ENCODE results near the gene FAM20A. TPM values are rescaled to one million over a fixed set of nuclear protein-coding genes. Genes with fewer than 3 reads are reported as not detected.

Gene FAM20A
- total and polyA plus RNA-seq, 2 of the 8 experiments (the other 6 are each of a cell fraction or from before 2014, with no cell fraction given) = 3.6 to 11.9 TPM

- Histone ChIP-seq H3K27me3 (replicated peaks in 1 of 4; ENCODE audit: control insufficient read depth in 3 of 4, extremely low read depth in 1 of 4, insufficient read depth in 3 of 4, low read length in 3 of 4) (no peaks in the 10 kb centered on the region), H3K36me3 (ENCODE audit: control insufficient read depth in 2 of 4, insufficient read depth in 4 of 4, low read length in 3 of 4) (peaks cover 0 to 11% (median 5%) of the 10 kb centered on the region in 4 experiments; a peak in 1 of 8 replicates), H3K9ac (replicated peaks in 1 of 4; ENCODE audit: extremely low read depth in 1 of 4, low read depth in 3 of 4, low read length in 3 of 4) (peak overlapping the region in 3 of 4 experiments; percentile 39 to 94 (median 50); a peak in 4 of 7 replicates), H4K5ac (ENCODE audit: insufficient read length, low read depth, low read length) (no peak overlapping the region), H3K23me2 (ENCODE audit: low read depth, low read length) (peaks cover 5% of the 10 kb centered on the region), H2BK120ac (replicated peaks; ENCODE audit: low read depth, low read length) (no peak overlapping the region), H3K4me2 (ENCODE audit: insufficient read depth in 1 of 2, low read depth in 2 of 2, low read length in 2 of 2) (peak overlapping the region; percentile 83 to 94), H3K23ac (ENCODE audit: insufficient read length) (no peak overlapping the region), H3K18ac (ENCODE audit: extremely low read depth, low read length) (no peak overlapping the region; the same call in 1 of the 2 replicates), H2BK20ac (ENCODE audit: low read length) (no peak overlapping the region), H3K79me2 (ENCODE audit: control insufficient read depth in 1 of 2, insufficient read depth in 2 of 2, low read length in 2 of 2) (peaks cover 4 to 36% of the 10 kb centered on the region in 2 experiments; a peak in 3 of 4 replicates), H2BK5ac (ENCODE audit: low read depth, low read length) (no peak overlapping the region), H3K14ac (ENCODE audit: insufficient read length) (no peak overlapping the region), H3K4me3 (ENCODE audit: extremely low read depth in 1 of 4, insufficient read depth in 2 of 4, low read depth in 3 of 4, low read length in 4 of 4) (peak overlapping the region; percentile 85 to 95 (median 90)), H2BK15ac (ENCODE audit: low read length) (no peak overlapping the region; the same call in 1 of the 2 replicates), H2AK5ac (ENCODE audit: low read depth, low read length) (no peak overlapping the region), H3K27ac (ENCODE audit: low read depth, low read length) (peak overlapping the region; percentile 99), H3K4me1 (replicated peaks in 1 of 4; ENCODE audit: control insufficient read depth in 3 of 4, insufficient read depth in 4 of 4, low read length in 3 of 4) (peaks cover 0 to 7% (median 2%) of the 10 kb centered on the region in 4 experiments; a peak in 4 of 7 replicates), H3K79me1 (ENCODE audit: low read depth, low read length) (peaks cover 2% of the 10 kb centered on the region), H3K56ac (replicated peaks; ENCODE audit: insufficient read length, low read depth, low read length) (peak overlapping the region; percentile 33), H4K20me1 (replicated peaks in 1 of 2; ENCODE audit: control insufficient read depth in 1 of 2, insufficient read depth in 2 of 2, low read length in 2 of 2) (peaks cover 2 to 3% of the 10 kb centered on the region in 2 experiments), H4K8ac (ENCODE audit: extremely low read depth, insufficient read depth, low read length) (no peak overlapping the region; the same call in 1 of the 2 replicates), H2BK12ac (ENCODE audit: low read depth, low read length) (no peak overlapping the region), H2AFZ (ENCODE audit: low read length) (peak overlapping the region; percentile 83; the same call in 1 of the 2 replicates), H4K91ac (replicated peaks; ENCODE audit: insufficient read length, low read length) (no peak overlapping the region), H3K9me3 (ENCODE audit: insufficient read depth in 2 of 2, low read depth in 1 of 2, low read length in 1 of 2) (no peaks in the 10 kb centered on the region), H3K4ac (replicated peaks; ENCODE audit: insufficient read length, low read depth, low read length) (no peak overlapping the region)
- ChIA-PET CTCF (ENCODE audit: partially characterized antibody) (interaction anchor here (0.6 to 1.2 kb wide), 5 partner anchors 9 to 249 kb away, joined by 3 to 6 read pairs (median 5); no protein-coding TSS in a partner anchor), POLR2A (ENCODE audit: partially characterized antibody) (interaction anchor here (0.9 to 2.0 kb wide), 6 partner anchors 13 to 234 kb away, joined by 3 to 9 read pairs (median 4); partner anchors contain the start of gene WIPI1)
- TF ChIP-seq SIN3A (conservative IDR thresholded peaks at IDR 0.05 in 1 of 2, IDR thresholded peaks at IDR 0.05 in 1 of 2; ENCODE audit: low read depth in 1 of 2, low read length in 2 of 2) = 0 out of 4 replicates have a peak, but pooled peaks of 1 of the 2 experiments have one; percentile 11
- no peak for TF ChIP-seq ATF3 (IDR thresholded peaks at IDR 0.05; ENCODE audit: insufficient read depth, low read depth, low read length)
- 0 out of 4 replicates have a peak, but pooled peaks of 1 of the 2 experiments have one; percentile 13 for TF ChIP-seq RAD21 (IDR thresholded peaks at IDR 0.05 in 1 of 2, conservative IDR thresholded peaks at IDR 0.05 in 1 of 2; ENCODE audit: low read depth in 2 of 2, low read length in 2 of 2)
- TF ChIP-seq CTCF (IDR thresholded peaks at IDR 0.05; ENCODE audit: control extremely low read depth in 1 of 3, insufficient read depth in 1 of 3, low read depth in 1 of 3, low read length in 3 of 3) = peak in 1 of 3 experiments; percentile 1; a peak in 1 of 4 replicates
- no peak for TF ChIP-seq SP4 (IDR thresholded peaks at IDR 0.05; ENCODE audit: low read length)
- 0 out of 2 replicates have a peak, but pooled peaks have one; percentile 1 for TF ChIP-seq TEAD4 (IDR thresholded peaks at IDR 0.05; ENCODE audit: low read depth, low read length)
- WGBS, 2 experiments (ENCODE audit: extremely low coverage in 1 of 2, insufficient coverage in 1 of 2, insufficient read length in 1 of 2, insufficient replicate concordance in 2 of 2, low coverage in 1 of 2, low lambda C conversion rate in 2 of 2, missing lambda C conversion rate in 1 of 2) = 16% methylated on average over 10 of the region's 10 CpGs; no CpG with 5 or more reads in 1 of the 2 experiments
- FAIRE-seq (no peak), DNase-seq (ENCODE audit: low read depth in 1 of 2, low spot score in 2 of 2) (no peak)
Observed at GRCh38 chr17:68511254-68511670, 89.9 kb downstream of the FAM20A start.
